ENCODE data around the gene ACAD8. TPM values are rescaled to one million over a fixed set of nuclear protein-coding genes. Genes with fewer than 3 reads are reported as not detected.
A peak's percentile ranks its signal among the peaks of the same experiment; 100 is the strongest.

ACAD8 gene
- total RNA-seq, 6 experiments from 2014 or later = 19.1 to 28.3 (median 24.4) TPM

DNA sequence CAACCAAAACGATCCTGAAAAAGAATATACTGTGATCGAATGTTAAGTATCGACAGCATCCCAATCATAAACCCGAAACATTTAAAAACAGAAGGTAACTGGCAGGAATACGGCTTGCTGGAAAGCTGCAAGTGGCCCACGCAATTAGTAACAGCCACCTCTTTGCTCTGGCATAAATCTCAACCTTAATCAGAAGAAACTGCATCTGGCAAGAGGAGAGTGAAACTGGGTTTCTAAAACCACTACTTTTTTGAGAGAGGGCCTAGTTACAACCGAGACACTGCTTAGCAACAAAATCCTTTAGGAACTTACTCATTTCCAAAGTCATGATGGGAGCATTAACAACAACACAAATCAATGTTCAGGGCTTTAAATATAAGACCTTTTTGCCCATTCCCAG, 37.5 kb upstream of the ACAD8 start:
- ATAC-seq (no peak), DNase-seq (no peak)
- Histone ChIP-seq H3K9me3 (no peaks in the 10 kb centered on the region), H3K4me3 (no peak overlapping the region), H3K4me1 (no peaks in the 10 kb centered on the region), H3K36me3 (peaks cover 0 to 32% (median 0%) of the 10 kb centered on the region in 4 donors), H3K27me3 (no peaks in the 10 kb centered on the region), H3K27ac (no peak overlapping the region)
- 95% methylated on average over 7 of the region's 7 CpGs for WGBS (ENCODE audit: insufficient coverage, low coverage, low lambda C conversion rate, missing lambda C conversion rate)
- intact Hi-C loops (cut with DNase I) = no loop called here
- no peak for TF ChIP-seq CTCF (IDR thresholded peaks at IDR 0.05)
- no peak for TF ChIP-seq POLR2A (IDR thresholded peaks at IDR 0.05)

- ATAC-seq = no peak
- H3K27me3 ChIP-seq = no peaks in the 10 kb centered on the region
- H3K4me1 ChIP-seq = no peaks in the 10 kb centered on the region
- H3K4me3 ChIP-seq = no peak overlapping the region
- peaks cover 0 to 34% (median 0%) of the 10 kb centered on the region in 4 donors for H3K36me3 ChIP-seq
- intact Hi-C loops (cut with DNase I) = no loop called here
- 93% methylated on average over 3 of the region's 3 CpGs for WGBS (ENCODE audit: insufficient coverage, low coverage, low lambda C conversion rate, missing lambda C conversion rate)
- no peaks in the 10 kb centered on the region for H3K9me3 ChIP-seq
- no peak for DNase-seq
- TF ChIP-seq POLR2A (IDR thresholded peaks at IDR 0.05) (no peak), CTCF (IDR thresholded peaks at IDR 0.05) (no peak)
- H3K27ac ChIP-seq = no peak overlapping the region
Measured at GRCh38 chr11:134216816-134217215, 36.6 kb upstream of the ACAD8 start.

DNA sequence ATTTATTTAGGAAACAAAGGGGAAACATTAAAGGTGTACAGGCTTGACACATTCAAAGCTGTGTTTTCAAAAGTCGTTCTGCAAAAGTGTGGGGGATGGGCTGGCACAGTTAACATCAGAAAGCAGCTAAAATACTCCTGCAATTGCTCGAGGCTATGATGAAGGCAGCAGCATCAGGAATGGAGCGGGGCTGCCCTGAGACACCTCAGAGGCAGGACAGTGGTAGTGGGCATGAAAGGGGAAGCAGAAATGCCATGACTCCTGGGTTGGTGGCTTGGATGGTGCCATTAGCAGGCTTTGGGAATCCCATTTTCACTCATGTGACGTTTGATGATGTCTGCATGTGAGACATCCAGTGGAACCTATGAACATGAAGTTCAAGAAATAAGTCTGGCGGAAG, 30.2 kb upstream of the ACAD8 start:
- Histone ChIP-seq H3K36me3 (peaks cover 0 to 32% (median 0%) of the 10 kb centered on the region in 4 donors), H3K9me3 (no peaks in the 10 kb centered on the region), H3K27ac (no peak overlapping the region), H3K4me1 (peaks cover 0 to 21% (median 5%) of the 10 kb centered on the region in 4 donors), H3K27me3 (no peaks in the 10 kb centered on the region), H3K4me3 (peak overlapping the region; percentile 75 to 81 (median 76))
- ATAC-seq (no peak), DNase-seq (no peak)
- TF ChIP-seq CTCF (IDR thresholded peaks at IDR 0.05) (no peak), POLR2A (IDR thresholded peaks at IDR 0.05) (no peak)
- 19% methylated on average over 5 of the region's 5 CpGs for WGBS (ENCODE audit: insufficient coverage, low coverage, low lambda C conversion rate, missing lambda C conversion rate)
- intact Hi-C loops (cut with DNase I) = no loop called here

DNA sequence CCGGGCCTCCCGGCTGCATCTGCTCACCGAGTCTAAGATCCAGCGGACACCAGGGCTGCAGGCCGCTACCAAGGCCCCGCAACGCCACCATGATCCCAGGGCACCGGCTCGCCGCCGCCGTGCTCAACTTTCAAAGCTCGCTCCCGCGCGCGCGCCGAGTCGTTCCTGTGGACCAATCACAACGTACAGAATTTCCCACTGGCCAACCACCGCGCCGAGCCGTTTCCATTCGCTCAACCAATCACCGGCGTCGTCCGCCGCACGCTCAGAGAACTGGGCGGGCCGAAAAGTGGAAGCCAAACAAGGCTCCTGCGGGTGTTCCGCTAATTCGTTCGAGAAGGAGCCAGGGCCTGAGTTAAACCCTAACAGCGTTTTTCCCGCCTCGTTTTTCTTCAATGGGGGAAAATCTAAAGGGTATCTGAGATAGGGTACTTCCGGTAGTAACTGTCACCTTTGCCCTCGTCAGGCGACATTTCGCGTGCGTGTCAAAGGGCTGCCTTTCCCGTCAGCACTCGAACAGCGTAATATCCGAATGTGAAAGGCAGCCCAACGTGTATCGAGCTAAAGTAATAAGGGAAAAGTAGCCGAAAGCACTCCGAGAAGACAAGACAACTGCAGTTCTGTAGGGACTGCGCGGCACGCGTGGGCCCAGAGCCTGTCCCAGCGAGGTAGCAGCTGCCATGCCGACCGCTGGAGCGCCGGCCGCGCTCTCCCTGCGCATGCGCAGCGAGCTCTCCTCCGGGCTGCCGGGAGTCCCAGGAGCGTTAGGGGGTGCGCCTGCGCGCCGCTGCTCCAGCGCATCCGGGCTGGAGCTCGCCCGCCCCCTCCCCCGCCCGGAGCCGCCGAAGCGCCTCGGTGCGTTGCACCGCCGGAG, 29.3 kb upstream of the ACAD8 start, which contains the start of the genes NCAPD3 and VPS26B:
Gene NCAPD3 (minus strand): TSS at position 132 of the 874 bp plus-strand sequence. CDS start 41 bp downstream, at position 91.
Gene VPS26B (plus strand): TSS at position 836 of the 874 bp plus-strand sequence. CDS start 452 bp downstream, outside the sequence.
- peak; percentile 98 for TF ChIP-seq POLR2A (IDR thresholded peaks at IDR 0.05)
- TF ChIP-seq CTCF (IDR thresholded peaks at IDR 0.05) = no peak
- peak within 1 kb of the TSS; percentile 75 to 81 (median 76) for H3K4me3 ChIP-seq
- peak; percentile 97 for DNase-seq
- H3K36me3 ChIP-seq = peaks cover 0 to 22% (median 0%) of the 10 kb centered on the region in 4 donors
- H3K4me1 ChIP-seq = peaks cover 0 to 21% (median 5%) of the 10 kb centered on the region in 4 donors
- H3K9me3 ChIP-seq = no peaks in the 10 kb centered on the region
- peak within 1 kb of the TSS; percentile 91 to 96 (median 91) for H3K27ac ChIP-seq
- WGBS (ENCODE audit: insufficient coverage, low coverage, low lambda C conversion rate, missing lambda C conversion rate) = 0% methylated on average over 26 of the region's 89 CpGs
- H3K27me3 ChIP-seq = no peaks in the 10 kb centered on the region
- intact Hi-C loops (cut with DNase I) = no loop called here
- ATAC-seq = peak; percentile 88 to 91 (median 90)

Measured in right lobe of liver (tissue), 6 donors.